ENCODE results near the gene HS3ST1.

DNA sequence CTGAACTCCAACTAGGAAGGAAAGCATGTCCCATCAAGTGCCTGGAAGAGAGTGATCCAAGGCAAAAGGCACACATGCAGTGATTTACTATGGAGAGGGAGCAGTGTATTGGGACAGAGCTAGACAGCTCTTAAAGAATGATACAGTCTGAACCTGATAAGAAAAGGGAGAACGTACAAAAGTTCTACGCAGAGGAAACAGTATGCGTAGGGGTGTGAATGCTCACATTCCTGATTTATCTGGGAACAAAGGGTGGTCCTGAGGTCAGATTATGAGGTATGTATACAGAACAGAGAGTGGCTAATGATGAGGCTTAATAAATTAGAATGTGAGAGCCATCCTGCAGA, 12.0 kb downstream of the HS3ST1 start:
- TF ChIP-seq, protein P1, sequence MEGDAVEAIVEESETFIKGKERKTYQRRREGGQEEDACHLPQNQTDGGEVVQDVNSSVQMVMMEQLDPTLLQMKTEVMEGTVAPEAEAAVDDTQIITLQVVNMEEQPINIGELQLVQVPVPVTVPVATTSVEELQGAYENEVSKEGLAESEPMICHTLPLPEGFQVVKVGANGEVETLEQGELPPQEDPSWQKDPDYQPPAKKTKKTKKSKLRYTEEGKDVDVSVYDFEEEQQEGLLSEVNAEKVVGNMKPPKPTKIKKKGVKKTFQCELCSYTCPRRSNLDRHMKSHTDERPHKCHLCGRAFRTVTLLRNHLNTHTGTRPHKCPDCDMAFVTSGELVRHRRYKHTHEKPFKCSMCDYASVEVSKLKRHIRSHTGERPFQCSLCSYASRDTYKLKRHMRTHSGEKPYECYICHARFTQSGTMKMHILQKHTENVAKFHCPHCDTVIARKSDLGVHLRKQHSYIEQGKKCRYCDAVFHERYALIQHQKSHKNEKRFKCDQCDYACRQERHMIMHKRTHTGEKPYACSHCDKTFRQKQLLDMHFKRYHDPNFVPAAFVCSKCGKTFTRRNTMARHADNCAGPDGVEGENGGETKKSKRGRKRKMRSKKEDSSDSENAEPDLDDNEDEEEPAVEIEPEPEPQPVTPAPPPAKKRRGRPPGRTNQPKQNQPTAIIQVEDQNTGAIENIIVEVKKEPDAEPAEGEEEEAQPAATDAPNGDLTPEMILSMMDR (conservative IDR thresholded peaks at IDR 0.05; ENCODE audit: low read depth, low read length), result no peak
- TF ChIP-seq EZH2 (IDR thresholded peaks at IDR 0.05; ENCODE audit: borderline replicate concordance, low read depth, low read length, poor library complexity, severe bottlenecking), result no peak

All from A673 (cell line).